ENCODE data around the gene ACOX1.

The ACOX1 gene

DNA sequence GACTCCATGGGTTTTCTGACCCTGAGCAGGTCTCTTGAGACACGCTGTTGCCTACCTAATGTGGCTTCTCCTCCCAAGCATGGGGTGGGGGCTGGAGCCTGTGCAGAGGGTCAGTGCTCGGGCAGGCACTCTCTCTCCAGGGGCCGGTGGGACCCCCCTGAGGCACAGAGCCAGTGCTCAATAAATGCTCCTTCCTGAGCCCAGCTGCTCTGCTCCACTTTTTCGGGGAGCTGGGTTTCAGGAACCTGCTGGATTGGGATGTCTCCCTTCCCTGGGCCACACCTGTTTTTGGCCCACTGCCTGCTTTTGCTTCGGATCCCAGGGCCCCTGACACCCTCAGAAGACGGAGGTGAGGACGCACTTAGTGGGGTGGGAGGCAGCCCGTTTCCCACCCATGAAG lies 80.9 kb downstream of the ACOX1 start:
- Histone ChIP-seq H3K9me3 (ENCODE audit: control insufficient read depth, insufficient read depth, low read length) (no peaks in the 10 kb centered on the region), H3K36me3 (ENCODE audit: control insufficient read depth, insufficient read depth, low read length) (peaks cover 38% of the 10 kb centered on the region), H3K27me3 (ENCODE audit: control insufficient read depth, insufficient read depth, low read length) (no peaks in the 10 kb centered on the region), H3K4me1 (ENCODE audit: control insufficient read depth, insufficient read depth, low read length) (peaks cover 11% of the 10 kb centered on the region), H3K9ac (ENCODE audit: low read depth, low read length) (no peak overlapping the region), H3K4me3 (ENCODE audit: low read depth, low read length) (no peak overlapping the region)

DNA sequence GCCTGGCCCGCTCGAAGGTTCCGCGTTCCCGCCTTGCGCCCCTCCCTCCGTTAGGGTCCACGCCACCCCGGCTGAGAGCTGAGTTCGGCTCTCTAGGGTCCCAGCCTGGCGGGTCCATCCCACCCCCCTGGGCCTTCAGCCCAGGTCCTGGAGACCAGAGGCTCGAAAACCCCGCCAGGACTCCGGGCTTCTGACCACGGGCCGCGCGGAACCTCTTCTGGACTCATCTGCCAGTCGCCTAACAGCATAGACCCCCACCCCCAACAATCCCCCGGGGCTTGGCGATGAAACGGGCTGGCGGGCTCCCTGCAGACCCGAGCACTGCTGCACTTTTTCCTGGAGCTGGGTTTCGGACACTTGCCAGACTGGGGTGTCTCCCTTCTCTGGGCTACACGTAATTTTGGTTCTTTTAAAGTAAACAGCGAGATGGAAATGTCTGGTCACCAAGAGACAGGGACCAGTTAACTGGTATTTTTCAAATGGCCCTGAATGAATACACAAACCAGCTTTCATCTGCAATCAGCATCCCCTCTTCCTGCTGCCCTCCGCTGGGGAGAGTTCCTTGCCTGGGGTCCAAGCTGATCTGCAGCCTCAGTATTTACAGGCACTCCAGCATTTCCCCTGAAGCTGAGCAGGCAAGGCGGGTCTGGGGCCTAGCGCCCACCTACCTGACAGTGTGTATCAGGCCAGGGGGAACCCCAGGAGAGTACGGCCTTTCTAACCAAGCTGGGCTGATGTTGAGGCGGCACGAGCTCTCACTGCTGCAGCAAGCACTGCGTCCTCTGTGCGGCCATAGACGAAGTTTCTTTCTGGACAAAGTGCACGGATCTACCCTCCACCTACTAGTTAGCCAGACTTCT lies 81.6 kb downstream of the ACOX1 start:
- Histone ChIP-seq H3K4me1 (ENCODE audit: control insufficient read depth, insufficient read depth, low read length) (peaks cover 11% of the 10 kb centered on the region), H3K27me3 (ENCODE audit: control insufficient read depth, insufficient read depth, low read length) (no peaks in the 10 kb centered on the region), H3K36me3 (ENCODE audit: control insufficient read depth, insufficient read depth, low read length) (peaks cover 36% of the 10 kb centered on the region), H3K9me3 (ENCODE audit: control insufficient read depth, insufficient read depth, low read length) (no peaks in the 10 kb centered on the region), H3K9ac (ENCODE audit: low read depth, low read length) (peak overlapping the region; percentile 60), H3K4me3 (ENCODE audit: low read depth, low read length) (peak overlapping the region; percentile 41)

DNA sequence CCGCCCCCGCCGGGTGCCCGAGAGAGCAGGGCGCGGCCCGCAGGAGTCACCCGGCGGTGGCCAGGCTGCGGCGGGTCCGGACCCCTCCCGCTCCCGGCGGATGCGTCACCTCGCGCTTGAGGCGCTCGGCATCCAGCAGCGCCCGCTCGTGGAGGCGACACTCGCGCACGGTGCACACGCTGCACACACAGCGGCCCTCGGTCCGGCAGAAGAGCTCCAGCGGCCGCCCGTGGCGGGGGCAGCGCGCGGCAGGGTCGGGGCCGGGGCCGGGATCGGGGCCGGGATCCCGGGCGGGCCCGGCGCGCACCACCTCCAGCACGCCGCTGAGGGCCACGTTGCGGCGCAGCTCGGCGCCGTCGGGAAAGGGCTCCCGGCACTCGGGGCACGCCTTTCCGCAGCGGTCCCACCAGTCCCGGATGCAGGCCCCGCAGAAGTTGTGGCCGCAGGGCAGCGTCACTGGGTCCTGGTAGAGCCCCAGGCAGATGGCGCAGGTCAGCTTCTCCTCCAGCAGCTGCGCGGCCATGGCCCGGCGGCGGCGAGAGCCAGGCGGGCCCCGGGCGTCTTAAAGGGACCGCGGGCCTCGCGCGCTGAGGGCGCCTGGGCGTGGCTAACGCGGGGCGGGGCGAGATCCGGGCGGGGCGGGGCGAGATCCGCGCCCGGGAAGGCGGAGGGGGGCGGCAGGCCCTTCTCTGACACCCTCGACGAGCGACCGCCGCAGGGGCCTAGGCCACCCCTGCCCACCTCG lies 82.4 kb downstream of the ACOX1 start, which contains the start of gene TRIM65:
TSS of gene TRIM65 (minus strand) at position 537 of the 745 bp plus-strand sequence. CDS start at position 523, 14 bp downstream.
- Histone ChIP-seq H3K4me1 (ENCODE audit: control insufficient read depth, insufficient read depth, low read length) (peaks cover 11% of the 10 kb centered on the region), H3K36me3 (ENCODE audit: control insufficient read depth, insufficient read depth, low read length) (peaks cover 38% of the 10 kb centered on the region), H3K9me3 (ENCODE audit: control insufficient read depth, insufficient read depth, low read length) (no peaks in the 10 kb centered on the region), H3K9ac (ENCODE audit: low read depth, low read length) (peak within 1 kb of the TSS; percentile 70), H3K27me3 (ENCODE audit: control insufficient read depth, insufficient read depth, low read length) (no peaks in the 10 kb centered on the region), H3K4me3 (ENCODE audit: low read depth, low read length) (peak within 1 kb of the TSS; percentile 79)

DNA sequence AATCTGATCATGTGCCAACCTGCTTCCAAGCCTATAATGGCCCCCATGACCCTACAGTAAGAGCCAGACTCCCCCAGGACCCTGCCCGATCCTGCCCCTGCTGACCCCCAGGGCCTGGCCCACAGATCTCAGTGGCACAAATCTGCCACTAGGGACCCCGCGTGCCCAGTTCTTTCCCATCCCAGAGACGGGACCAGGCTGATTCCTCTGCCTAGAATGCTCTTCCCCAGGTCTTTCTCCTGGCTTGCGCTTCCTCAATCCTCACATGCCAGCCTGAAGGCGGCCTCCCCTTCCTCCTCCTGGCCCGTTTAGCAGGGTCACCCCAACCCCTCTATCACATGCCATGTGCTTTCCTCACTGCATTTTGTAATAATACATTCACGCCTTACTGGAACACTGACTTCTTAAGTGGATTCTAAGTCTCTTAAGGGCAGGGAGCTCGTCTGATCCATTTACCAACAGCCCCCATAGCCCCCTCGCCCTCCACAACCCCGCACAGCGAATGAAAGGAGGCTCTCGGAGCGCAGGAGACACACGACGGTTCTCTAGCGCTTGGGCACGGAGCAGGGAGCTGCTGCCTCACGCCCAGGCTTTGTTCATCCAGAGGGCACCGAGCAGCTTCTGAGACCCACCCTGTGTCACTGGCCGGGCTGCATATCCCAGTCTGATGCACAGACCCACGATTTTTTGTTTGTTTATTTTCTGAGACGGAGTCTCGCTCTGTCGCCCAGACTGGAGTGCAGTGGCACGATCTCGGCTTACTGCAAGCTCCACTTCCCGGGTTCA lies 83.4 kb downstream of the ACOX1 start:
- peaks cover 36% of the 10 kb centered on the region for H3K36me3 ChIP-seq (ENCODE audit: control insufficient read depth, insufficient read depth, low read length)
- H3K9me3 ChIP-seq (ENCODE audit: control insufficient read depth, insufficient read depth, low read length): no peaks in the 10 kb centered on the region
- H3K4me1 ChIP-seq (ENCODE audit: control insufficient read depth, insufficient read depth, low read length): peaks cover 11% of the 10 kb centered on the region
- peak overlapping the region; percentile 65 for H3K9ac ChIP-seq (ENCODE audit: low read depth, low read length)
- H3K27me3 ChIP-seq (ENCODE audit: control insufficient read depth, insufficient read depth, low read length): no peaks in the 10 kb centered on the region
- peak overlapping the region; percentile 79 for H3K4me3 ChIP-seq (ENCODE audit: low read depth, low read length)

DNA sequence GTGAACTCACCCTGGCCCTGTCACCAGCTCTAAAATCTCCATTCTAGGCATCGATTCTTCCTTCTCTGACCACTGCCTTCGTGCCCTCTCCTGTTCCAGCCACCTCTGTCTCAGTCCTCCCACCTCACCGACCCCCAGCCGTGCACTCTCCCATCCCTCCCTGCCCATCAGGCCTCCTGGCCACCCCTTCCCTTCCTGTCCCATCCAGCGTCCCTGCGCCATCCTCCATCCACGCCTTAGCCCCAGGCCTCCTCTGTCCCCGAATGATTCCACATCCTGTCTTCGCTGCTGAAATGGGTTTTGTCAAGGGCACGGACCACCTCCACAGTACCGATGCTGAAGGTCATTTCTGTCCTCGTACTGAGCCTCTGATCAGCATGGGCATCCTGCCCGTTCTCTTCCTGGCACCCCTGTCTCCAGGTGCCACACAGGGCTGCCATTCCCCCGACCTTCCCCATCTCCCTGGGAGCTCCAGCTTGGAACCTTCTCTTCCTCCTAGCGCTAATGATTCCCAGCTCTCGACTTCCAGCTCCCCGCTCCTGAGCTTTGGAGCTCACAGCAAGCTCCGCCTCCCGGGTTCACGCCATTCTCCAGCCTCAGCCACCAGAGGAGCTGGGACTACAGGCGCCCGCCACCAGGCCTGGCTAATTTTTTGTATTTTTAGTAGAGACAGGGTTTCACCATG lies 84.8 kb downstream of the ACOX1 start:
- Histone ChIP-seq H3K9me3 (ENCODE audit: control insufficient read depth, insufficient read depth, low read length) (no peaks in the 10 kb centered on the region), H3K4me3 (ENCODE audit: low read depth, low read length) (no peak overlapping the region), H3K4me1 (ENCODE audit: control insufficient read depth, insufficient read depth, low read length) (peaks cover 11% of the 10 kb centered on the region), H3K36me3 (ENCODE audit: control insufficient read depth, insufficient read depth, low read length) (peaks cover 27% of the 10 kb centered on the region), H3K9ac (ENCODE audit: low read depth, low read length) (no peak overlapping the region), H3K27me3 (ENCODE audit: control insufficient read depth, insufficient read depth, low read length) (no peaks in the 10 kb centered on the region)

DNA sequence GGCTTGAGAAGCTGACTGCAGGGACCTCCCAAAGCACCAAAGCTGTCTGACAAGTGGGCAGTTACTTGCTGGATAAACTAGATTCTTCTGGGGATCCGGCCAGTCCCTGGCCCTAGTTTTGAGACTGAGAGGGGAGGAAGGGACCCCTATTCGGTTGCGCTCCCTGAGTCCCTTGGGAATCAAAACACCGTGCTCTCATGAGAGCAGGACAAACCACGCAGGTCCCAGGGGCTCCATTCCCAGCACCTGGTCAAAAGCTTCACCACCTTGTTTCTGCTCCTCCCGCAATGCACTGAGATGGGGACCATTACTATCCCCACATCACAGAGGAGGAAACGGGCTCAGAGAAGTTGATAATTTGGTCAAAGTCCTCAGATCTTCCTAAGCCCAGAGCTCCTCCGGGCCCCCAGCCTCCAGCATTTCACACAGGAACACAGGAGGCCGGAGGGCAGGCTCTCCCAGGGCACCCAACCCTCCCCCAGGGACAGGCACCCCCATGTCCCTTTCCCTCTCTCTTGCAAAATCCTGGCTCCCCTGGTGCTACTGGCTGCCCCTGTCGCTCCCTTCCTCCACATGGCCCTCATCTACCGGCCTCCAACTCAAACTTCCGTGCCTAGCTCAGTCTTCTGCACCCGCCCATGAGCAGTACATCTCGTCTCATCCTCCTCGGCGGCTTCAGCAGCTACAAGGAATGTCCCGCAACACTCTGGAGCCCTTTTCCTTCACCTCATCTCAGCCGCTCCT lies 85.5 kb downstream of the ACOX1 start:
- H3K36me3 ChIP-seq (ENCODE audit: control insufficient read depth, insufficient read depth, low read length): peaks cover 20% of the 10 kb centered on the region
- no peak overlapping the region for H3K9ac ChIP-seq (ENCODE audit: low read depth, low read length)
- H3K9me3 ChIP-seq (ENCODE audit: control insufficient read depth, insufficient read depth, low read length): no peaks in the 10 kb centered on the region
- H3K27me3 ChIP-seq (ENCODE audit: control insufficient read depth, insufficient read depth, low read length): no peaks in the 10 kb centered on the region
- H3K4me3 ChIP-seq (ENCODE audit: low read depth, low read length): no peak overlapping the region
- peaks cover 11% of the 10 kb centered on the region for H3K4me1 ChIP-seq (ENCODE audit: control insufficient read depth, insufficient read depth, low read length)

DNA sequence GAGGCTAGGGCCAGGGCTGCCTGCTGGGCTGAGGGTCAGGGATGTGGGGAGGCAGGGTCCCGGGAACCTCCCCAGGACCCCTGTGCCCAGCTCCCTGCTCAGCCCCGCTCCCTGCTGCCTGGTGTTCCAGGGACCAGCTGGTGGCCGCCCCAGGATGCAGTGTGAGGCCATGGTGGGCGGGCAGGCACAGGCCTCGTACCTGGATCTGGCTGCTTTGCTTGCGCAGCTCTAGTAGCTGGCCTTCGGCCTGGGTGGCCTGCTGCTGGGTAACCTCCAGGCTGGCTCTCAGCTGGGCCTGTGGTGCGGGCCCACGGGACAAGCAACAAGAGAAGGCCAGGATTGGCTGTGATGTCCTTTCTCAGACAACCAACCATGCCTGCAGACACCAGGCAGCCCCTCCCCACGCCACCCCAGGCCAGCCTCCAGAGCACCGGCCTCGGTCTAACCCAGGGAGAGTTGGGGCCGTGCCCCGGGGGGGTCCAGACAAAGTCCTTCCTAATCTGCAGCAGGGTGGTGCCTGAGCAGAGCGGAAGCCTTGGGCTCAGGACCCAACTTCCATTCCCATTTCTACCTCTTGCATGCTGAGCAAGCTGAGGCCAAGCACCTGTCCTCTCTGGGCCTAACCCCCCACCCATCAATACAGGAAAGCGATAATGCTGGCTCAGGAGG lies 86.3 kb downstream of the ACOX1 start:
- peaks cover 19% of the 10 kb centered on the region for H3K36me3 ChIP-seq (ENCODE audit: control insufficient read depth, insufficient read depth, low read length)
- no peak overlapping the region for H3K9ac ChIP-seq (ENCODE audit: low read depth, low read length)
- H3K4me1 ChIP-seq (ENCODE audit: control insufficient read depth, insufficient read depth, low read length): peaks cover 11% of the 10 kb centered on the region
- H3K9me3 ChIP-seq (ENCODE audit: control insufficient read depth, insufficient read depth, low read length): no peaks in the 10 kb centered on the region
- no peaks in the 10 kb centered on the region for H3K27me3 ChIP-seq (ENCODE audit: control insufficient read depth, insufficient read depth, low read length)
- no peak overlapping the region for H3K4me3 ChIP-seq (ENCODE audit: low read depth, low read length)

DNA sequence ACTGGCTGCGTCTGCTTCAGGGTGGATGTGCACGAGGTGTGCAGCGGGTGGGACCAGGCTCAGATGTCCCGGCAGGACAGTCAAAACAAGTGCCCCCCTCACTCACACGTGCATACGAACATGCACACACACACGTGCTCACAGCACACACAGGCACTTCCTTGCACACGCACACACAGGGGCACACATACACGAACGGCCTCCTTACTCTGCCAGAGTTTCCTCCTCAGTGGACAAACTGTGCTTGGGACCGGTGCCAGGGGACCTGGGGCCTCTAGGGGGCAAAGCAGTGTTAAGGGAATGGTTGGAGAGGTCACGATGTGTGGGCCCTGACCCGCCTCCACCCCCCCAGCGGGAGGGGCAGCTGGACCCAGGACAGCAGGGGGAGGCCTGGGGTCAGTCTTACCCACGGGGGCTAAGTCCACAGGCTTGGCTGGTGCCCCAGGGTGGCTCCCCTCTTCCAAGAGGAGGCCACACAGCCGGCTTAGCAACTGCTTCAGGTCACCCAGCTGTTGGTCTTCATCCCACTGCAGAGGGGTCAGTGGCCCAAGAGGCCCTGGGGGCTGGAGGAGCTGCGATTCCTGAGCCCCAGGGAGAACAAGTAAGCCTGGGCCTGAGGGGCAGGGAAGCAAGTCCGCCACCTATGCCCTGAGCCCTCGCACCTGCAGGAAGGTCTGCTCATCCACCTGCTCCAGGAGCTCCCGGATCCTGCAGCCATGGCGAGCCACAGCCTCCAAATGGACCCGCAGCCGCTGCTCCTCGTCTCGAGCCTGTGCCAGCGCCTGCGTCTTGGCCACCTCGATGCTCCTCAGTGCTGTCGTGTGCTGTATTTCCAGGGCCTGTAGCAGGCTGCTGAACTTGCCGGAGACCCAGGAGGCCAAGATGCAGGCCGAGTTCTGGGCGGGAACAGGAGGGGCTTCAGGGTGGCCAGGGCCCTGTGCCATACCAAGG lies 87.1 kb downstream of the ACOX1 start:
- Histone ChIP-seq H3K9ac (ENCODE audit: low read depth, low read length) (no peak overlapping the region), H3K27me3 (ENCODE audit: control insufficient read depth, insufficient read depth, low read length) (no peaks in the 10 kb centered on the region), H3K4me3 (ENCODE audit: low read depth, low read length) (no peak overlapping the region), H3K36me3 (ENCODE audit: control insufficient read depth, insufficient read depth, low read length) (peaks cover 19% of the 10 kb centered on the region), H3K9me3 (ENCODE audit: control insufficient read depth, insufficient read depth, low read length) (no peaks in the 10 kb centered on the region), H3K4me1 (ENCODE audit: control insufficient read depth, insufficient read depth, low read length) (peaks cover 9% of the 10 kb centered on the region)

Measured in iPS-15b (cell line).